Sigmoid colon (tissue), 4 donors: Measurements from ENCODE around the gene TAF7.

Source experiments
- POLR2A ChIP-seq, 2 donors: fragments of 450-650 bp; IDR thresholded peaks; one replicate each; pipeline ENCODE4 v1.6.1; 2016; ENCODE audit warnings: antibody characterized with exemption in 2 of 2, mild to moderate bottlenecking in 2 of 2, moderate library complexity in 2 of 2
- POLR2AphosphoS5 ChIP-seq, 4 donors: sonication (generic); formaldehyde crosslinking; IDR thresholded peaks; one replicate each; pipeline ENCODE4 v1.6.1; 2017; ENCODE audit warnings: antibody characterized with exemption in 4 of 4

DNA sequence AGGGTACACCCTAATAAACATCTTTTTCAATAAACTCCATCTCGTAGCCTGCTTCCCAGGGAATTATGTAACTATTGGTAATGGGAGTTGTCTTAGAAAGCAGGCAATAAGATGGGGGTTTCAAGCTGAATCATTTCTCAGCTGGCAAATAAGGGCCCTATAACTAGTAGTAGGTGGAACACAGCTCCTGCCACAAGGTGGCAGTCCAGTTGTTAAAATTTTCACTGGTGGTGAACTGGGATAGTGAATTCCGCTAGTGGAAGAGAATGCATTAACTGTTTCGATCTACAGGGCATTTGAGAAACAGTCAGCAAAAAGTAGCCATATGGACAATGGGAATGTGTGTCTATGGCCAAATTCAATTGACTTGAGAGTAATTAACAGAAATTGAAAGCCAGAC lies 47.7 kb downstream of the TAF7 start:
- TF ChIP-seq POLR2A (IDR thresholded peaks at IDR 0.05) = no peak
- TF ChIP-seq POLR2AphosphoS5 (IDR thresholded peaks at IDR 0.05) = no peak
